ENCODE measurements around the gene OGFOD3. TPM values are rescaled to one million over a fixed set of nuclear protein-coding genes. Genes with fewer than 3 reads are reported as not detected.
"Not testable (repeated sequence)": the region's sequence is repeated elsewhere in the genome, so short reads cannot be mapped to it uniquely, and the experiment has no call there.

The OGFOD3 gene
- polyA plus RNA-seq, 10 donors, result 13.1 to 26.1 (median 19.0) TPM

DNA sequence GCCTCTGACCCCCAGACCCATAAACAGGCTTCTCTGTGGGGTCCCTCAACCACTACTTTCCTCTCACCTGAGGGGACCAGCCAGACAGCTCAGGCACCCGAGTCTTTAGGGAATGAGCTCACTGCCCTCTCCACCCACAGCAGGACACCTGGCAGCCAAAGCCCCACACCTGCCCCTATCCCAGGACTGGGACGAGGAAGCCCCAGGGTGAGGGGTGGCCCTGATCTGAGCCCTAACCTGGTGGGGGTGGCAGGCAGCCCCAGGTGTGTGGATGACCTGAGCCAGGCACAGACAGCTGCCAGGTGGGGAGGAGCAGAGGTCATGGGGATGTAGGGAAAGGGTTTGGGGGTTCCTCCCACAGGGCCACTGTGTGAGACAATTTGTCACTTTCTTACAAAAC is 61.0 kb downstream of the OGFOD3 start:
- DNase-seq, result no peak

DNA sequence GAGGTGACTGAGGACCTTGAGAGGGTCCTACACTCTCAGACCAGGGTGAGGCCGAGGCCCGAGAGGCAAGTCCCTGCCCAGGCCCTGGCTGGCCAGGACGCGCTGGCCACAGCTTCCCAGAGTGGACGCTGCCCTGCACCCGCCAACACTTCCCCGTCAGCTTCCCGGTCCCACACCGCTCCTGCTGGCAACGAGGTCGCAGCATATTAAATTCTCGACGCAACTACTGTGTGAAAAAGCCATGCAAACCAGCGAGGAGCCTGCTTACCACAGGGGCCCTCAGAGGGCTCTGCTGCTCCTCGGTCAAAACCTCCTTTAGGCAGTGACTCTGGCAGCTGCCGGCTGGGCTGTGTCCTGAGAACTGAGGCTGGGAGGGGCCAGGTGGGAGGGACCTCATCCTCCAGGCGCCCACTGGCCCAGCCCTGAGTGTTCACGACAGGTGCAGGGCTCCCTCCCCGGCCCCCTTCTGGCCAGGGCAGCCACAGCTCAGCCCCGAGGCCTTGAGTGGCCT is 61.5 kb downstream of the OGFOD3 start:
- DNase-seq, result peak in 1 of 3 donors; percentile 27

DNA sequence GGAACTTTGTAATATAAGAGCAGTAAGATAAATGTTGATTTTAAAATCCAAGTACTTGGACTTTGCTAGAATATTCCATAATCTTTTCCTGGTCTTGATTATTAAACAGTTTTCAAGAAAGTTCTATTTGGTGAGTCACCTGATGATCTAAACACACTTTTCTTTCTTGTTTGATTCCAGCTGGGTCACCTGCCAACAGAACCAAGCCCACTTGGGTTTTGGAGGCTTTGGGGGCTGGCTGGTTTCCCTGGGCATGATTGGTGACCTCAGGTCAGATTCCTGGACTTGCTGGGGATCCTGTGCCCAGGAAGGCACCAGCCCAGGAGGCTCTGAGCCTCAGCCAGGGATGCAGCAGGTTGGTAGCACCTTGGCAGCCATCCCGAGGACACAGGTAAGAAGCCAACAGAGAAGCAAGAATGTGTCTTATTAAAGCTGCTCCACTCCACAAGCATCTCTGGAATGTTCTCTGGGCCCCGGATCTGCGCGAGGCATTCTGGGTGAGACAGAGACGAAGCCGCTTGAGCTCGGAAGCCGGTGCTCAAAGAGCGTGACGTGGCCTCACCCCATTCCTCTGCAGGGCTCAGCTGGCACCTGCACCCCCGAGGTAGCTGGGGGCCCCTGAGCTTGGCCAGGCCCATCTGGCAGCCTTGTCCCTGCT is 62.5 kb downstream of the OGFOD3 start:
- no peak for DNase-seq

DNA sequence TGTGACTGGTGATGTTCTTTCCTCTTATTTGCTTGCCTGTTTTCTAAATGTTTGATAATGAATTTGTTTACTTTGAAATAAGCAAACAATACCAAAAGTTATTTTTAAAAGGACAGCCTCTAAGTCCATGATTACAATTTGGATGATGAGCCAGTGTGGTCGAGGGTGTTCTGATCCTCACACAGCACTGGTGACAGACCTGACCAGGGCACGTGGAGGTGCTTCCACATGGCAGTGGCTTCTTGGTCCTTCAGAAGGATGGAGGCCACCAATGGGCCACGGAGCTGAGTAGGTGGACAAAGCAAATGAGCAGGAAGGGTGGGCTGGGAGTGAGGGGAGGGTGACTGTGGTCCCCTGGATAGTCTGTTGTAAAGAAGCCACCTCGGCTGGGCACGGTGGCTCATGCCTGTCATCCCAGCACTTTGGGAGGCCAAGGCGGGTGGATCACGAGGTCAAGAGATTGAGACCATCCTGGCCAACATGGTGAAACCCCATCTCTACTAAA is 63.5 kb downstream of the OGFOD3 start:
- no peak for DNase-seq

DNA sequence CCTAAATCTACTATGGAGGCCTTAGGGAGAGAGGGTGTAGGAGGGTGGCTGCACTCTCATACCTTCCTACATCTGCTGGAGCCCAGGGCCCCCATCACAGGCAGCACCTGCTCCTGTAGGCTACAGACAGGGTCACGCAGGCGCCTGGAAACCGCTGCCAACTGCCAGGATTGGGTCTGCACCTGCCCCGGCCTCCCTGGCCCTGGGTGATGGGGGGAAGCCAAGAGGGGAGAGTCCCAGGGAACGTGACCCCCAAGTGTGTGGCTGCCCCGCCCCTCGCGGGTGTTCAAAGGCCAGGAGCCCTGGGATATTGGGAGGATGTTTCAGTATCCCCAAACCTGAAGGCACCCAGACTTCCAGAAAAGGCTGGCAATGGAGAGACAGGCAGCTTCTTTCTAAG is 64.9 kb downstream of the OGFOD3 start:
- DNase-seq, result no peak

DNA sequence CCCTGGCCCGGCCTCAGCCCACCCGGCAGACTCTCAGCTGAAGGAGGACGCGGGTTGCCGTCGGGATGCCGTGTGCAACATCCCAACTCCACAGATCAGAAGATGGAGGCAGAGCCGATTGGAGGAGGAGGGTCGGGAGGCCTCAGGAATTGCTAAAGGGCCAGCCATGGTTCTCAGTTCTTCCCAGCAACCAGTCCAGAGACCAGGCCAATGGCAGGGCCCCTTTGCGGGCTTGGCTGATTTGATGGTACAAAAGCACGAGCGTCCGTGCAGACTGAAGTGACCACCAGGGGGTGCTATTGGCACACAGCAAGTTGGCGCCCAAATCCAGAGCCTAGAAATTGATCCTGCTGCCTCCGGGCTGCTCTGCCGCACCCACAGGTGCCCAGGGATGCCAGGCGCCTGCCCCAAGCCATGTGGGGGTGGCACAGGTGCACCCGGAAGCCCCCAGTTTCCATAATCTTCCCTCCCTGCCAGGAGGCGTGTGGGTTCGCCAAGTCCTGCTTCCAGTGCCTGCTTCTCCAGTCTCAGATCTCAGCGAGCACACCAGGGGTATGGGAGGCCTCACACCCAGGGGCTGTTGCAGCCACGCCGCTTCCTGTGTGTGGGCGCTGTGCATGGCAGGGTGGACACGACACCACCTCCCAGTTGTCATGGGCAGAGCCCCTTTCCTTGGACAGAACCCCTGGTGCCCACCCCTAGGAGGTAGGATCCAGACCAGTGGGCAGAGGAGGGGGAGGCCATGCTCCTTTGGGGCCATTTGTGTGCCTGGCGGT is 66.5 kb downstream of the OGFOD3 start:
- peak; percentile 74 to 91 (median 89) for DNase-seq

DNA sequence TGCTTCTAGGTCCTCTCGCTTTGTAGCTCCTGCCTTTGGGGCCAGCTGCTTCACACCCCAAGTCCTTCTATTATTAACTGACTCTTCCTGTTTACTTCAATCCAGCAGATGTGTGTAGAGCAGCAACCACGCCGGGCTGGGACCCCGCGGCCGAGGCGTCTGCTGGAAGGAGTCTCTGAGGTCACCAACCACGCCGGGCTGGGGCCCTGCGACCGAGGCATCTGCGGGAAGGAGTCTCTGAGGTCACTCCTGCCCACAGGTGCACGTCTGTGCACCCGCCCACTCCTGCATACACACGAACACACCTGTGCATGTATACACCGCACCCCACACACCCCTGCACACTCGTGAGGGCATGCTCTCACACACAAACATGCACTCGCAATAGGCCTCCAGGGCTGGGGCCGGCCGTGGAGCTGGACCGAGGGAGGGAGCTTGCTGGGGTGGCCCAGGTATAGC is 67.1 kb downstream of the OGFOD3 start:
- no peak for DNase-seq

DNA sequence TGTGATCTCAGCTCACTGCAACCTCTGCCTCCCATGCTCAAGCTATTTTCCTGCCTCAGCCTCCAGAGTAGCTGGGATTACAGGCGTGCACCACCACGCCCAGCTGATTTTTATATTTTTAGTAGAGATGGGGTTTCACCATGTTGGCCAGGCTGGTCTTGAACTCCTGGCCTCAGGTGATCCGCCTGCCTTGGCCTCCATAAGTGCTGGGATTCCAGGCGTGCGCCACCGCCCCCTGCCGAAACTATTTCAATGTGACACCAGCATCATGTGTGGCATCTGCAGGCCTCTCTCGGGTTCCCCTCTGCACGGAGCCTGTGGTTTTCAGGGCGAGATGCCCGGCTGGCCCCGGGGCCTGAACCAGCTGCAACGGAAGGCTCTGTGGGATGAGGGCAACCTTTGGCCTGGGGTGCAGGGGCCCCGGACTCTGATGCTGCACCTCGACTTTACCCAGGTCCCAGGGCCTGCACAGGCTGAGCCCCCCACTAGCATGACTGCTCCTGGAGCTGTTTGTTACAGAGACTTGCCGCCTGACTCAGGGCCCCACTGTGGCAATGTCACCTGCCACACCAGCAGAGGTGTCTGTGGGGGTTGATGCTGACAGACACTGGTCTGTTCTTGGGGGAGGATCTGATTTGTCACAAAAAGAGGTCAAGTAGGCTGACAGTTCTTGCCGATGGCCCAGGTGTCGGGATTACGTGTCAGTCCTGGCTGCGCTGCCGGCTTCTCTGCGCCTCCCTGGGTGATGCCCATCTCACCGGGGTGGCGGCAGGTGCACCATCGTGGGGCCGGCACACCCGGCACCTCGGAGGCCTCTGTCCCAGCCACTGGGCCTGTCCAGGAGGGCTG is 68.0 kb downstream of the OGFOD3 start:
- no peak for DNase-seq

DNA sequence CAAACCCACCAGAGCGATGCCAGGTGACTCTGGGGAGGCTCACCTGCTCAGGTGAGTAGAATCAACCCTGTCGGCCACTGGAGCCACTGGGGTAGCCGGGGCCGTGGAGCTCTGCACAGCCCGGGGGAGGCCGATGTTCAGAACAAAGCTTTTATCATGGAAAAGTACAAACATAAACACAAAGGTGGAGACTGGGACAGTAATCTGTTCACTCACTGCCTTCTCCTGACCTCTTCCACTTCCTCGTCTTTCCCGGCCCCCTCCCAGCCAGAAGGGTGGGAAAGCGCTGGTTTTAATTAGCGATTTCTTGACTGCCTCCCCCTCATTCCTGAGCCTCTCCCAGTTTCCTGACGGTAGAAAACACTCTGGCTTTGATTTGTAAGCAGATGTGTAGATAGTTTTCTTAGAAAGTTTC is 69.1 kb downstream of the OGFOD3 start:
- peak in 1 of 3 donors; percentile 74 for DNase-seq

DNA sequence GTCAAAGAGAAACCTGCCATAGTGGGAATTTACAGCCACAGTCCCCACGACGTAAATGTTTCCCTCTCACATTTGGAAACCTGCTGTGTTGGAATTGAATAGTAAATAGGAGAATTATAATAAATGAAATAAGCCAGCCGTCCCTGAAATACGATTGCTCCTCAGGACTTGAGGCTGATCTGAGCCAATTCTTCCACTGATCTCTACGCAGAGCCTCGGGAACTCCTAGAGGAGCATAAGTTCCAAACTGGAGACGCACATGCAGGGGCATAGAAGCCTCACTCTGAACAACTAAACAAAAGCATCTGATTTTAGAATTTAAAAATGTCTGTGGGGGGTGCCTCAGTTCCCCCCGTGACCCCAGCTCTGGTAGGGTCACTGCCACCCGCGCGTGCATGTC is 69.5 kb downstream of the OGFOD3 start:
- DNase-seq, result peak in 1 of 3 donors; percentile 49

DNA sequence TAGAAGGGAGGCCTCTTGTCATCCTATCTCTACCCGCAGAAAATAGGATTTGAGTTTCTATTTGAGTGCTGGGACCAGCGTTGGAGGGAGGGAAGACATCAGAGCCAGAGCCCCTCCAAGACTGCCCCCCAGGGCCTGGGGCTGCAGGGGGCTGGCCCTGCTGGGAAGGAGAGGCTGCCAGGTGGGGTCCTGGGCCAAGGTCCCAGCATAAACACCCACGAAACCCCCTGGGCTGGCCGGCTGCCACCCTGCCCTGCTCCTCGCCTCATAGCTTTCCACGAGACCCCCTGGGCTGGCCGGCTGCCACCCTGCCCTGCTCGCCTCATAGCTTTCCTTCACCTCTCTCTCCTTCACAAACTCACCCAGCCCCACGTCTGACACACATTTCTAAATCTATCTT is 70.0 kb downstream of the OGFOD3 start:
- no peak for DNase-seq

DNA sequence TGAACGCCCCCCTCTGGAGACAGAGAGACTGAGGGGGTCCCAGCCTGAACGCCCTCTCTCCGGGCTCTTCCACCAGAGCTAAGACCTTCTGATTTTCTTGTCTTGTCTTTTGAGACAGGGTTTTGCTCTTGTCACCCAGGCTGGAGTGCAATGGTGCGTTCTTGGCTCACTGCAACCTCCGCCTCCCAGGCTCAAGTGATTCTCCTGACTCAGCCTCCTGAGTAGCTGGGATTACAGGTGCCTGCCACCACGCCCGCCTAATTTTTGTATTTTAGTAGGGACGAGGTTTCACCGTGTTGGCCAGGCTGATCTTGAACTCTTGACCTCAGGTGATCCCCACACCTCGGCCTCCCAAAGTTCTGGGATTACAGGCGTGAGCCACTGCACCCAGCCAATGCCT is 70.4 kb downstream of the OGFOD3 start:
- DNase-seq, result not testable (repeated sequence)

DNA sequence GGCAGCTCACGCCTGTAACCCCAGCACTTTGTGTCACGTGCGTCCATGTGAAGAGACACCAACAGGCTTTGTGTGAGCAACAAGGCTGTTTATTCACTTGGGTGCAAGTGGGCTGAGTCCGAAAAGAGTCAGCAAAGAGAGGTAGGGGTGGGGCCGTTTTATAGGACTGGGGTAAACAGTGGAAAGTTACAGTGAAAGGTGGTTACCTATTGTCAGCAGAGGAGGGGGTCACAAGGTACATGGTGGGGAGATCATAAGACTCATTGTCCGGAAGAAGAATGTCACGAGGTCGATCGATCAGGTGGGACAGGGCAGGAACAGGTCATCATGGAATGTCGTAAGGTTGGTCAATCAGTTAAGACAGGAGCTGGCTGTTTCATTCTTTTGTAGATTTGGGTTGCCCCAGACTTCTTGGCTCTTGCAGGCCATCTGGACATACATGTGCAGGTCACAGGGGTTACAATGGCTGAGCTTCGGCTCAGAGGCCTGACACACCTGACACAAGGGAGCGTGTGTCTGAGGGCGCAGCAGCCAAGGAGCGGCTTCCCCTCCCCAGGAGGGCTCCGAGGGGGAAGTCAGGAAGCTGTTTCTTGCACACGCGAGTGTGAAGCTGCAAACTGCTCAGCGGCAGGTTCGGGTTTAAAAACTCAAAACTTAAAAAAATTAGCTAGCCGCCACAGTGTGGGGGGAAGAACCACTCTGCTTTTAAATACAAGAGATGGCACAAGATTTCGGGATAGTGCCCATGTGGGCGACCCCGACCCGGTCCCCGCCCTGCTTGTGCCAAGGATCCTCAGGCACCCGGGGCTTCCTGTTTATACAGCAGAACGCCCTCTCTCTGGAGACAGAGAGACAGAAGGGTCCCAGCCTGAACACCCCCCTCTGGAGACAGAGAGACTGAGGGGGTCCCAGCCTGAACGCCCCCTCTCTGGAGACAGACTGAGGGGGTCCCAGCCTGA is 71.8 kb downstream of the OGFOD3 start:
- no peak for DNase-seq

DNA sequence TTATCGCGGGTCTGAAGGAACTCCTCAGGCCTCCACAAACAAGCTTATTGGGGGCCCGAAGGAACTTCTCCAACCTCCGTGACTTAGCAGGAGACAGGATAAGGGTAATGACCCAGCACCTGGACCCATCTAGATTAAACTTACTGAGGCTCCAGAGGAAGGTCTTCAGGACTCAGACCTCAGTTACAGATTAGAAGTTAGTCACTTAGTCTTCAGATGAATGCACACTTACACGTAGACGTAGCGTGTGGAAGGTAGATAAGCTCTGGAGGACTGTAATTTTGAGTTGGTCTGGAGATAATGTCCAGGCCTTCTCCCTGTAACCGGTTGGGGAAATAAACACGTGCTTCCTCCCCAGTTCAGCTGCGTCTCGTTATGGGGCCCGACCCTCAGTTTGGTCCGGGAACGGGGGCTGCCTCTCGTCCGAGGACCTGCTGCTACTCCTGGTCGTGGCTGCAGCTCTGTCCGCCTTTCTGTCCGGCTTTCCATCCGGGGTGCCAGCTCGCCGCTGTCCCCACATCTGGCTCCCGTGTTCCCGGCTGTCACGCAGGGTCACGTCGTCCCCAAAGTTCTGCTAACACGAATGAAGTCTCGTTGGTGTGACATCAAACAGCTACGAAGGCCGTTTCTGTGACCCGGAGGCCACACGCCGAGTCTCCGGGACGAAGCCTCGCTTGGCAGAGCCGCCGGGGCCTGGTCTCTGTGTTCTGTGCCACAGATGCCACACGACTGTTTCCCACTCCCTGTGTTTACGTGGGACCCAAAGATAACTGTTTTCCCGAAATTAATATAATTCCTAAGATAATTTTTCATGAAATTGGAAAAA is 73.0 kb downstream of the OGFOD3 start:
- DNase-seq, result no peak

DNA sequence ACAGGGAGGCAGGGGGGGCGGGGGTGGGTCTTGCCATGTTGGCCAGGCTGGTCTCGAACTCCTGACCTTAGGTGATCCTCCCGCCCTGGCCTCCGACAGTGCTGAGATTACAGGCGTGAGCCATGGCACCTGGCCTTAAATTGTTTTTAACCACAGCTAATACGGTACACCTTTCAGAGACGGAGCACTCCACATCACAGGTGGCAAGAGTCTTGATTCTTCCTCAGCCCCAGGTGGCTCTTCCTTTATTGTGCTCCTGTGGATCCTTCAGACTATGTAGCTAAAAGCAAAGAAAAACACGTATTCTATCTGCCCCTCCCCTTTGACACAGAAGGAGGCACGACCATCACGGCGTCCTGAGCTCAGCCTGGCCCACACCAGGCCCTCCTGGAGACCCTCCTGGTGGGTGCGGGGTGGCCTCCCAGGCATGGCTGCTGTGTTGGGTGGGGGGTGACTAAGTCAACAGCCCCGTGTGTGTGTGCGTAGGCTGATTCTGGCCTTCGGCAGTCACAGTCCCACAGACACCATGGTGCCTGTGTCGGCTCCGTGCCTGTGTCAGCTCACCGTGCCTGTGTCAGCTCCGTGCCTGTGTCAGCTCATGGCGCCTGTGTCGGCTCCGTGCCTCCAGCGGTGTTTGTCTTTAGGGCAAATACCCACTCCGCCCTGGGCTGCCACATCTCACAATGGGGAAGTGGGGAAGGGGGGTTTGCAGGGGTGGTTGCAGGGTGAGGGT is 74.0 kb downstream of the OGFOD3 start:
- DNase-seq, result no peak

DNA sequence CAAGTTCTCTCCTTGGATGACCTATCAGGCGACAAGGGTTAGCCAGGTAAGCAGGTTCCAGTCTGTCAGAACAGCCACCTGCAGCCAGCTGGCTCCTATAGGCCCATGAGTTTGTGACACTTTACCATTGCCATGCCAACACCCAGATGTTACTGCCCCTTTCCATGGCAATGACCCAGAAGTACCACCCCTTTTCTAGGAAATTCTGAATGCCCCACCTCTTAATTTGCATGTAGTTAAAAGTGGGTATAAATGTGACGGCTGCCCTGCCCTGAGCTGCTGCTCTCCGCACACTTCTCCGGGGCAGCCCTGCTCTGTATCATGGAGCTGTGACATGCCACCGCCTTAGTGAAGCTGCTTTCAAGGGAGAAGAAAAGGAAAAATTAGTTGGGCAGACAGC is 74.8 kb downstream of the OGFOD3 start:
- no peak for DNase-seq

DNA sequence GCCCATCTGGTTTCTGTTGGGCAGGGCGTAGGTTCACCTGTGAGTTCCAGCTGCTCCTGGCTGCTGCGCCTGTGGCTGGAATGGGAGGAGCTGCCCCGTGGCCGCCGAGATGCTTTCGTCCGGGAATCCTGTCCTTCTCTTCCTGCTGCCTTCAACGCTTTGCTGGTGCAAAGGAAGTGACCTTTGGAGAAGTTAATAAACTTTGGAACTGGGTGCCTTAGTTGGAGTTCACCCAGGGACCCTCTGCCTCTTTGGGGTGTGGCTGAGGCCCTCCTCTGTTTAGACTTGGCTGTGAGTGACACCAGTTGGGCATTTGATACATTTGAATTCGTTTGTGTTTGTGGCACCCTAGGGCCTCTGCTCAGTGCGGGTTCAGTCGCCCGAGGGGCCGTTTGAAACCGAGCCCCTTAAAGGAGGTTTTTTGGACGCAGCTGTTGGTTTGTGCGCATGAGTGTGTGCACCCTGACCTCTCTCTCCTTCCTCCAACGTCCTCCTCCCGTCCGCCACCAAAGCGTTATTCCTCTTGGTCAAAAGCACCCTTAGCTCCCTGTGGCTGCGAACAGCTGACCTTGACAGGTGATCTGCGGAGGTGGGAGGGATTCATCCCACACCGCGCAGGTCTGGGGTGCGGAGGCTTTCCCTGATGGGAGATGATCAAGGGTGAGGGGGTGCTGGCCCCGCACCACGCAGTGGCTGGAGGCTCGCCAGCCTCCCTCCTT is 75.9 kb downstream of the OGFOD3 start:
- DNase-seq, result no peak
